ENCODE results near the gene ATOSB. TPM values are rescaled to one million over a fixed set of nuclear protein-coding genes. Genes with fewer than 3 reads are reported as not detected.
A peak's percentile ranks its signal among the peaks of the same experiment; 100 is the strongest.
"Not testable (repeated sequence)": the region's sequence is repeated elsewhere in the genome, so short reads cannot be mapped to it uniquely, and the experiment has no call there.

Gene ATOSB
- total RNA-seq, 1 experiment from 2014 or later: 10.2 TPM

GRCh38 chr9:35147941-35148563 lies 32.4 kb upstream of the ATOSB start:
- RAD21 ChIA-PET (ENCODE audit: low non-redundant PET in 1 of 2, low total read pairs in 2 of 2, uncharacterized antibody in 2 of 2, unreplicated experiment in 2 of 2): not testable (repeated sequence)

DNA sequence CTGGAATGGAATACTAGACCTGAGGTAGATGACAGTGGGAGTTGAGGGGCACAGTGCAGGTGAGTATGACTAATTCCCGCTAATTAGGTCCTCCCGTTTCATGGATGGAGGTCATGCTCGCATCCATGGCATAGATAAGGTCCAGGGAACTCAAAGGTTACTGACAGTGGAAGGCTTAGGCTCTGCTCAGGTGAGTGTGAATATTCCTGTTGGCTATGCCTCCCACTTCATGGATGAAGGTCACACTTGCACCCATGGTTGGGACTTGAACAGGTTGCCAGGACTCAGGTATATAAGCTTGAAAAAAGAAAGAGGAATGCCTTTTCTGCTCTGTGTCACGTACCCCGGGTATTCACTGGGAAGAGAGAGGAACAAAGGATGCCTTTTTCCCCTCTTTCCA lies 26.4 kb upstream of the ATOSB start:
- POLR2A ChIA-PET: no interaction called here
- RAD21 ChIA-PET (ENCODE audit: low non-redundant PET in 1 of 2, low total read pairs in 2 of 2, uncharacterized antibody in 2 of 2, unreplicated experiment in 2 of 2): no interaction called here
- DNase-seq (ENCODE audit: low read depth, low spot score) (no peak), ATAC-seq (no peak)
- CTCF ChIA-PET: no interaction called here
- Histone ChIP-seq H3K36me3 (ENCODE audit: control insufficient read depth in 1 of 2, insufficient read depth in 2 of 2, low read length in 2 of 2) (no peaks in the 10 kb centered on the region), H3K27ac (ENCODE audit: low read depth, low read length) (no peak overlapping the region), H3K27me3 (ENCODE audit: insufficient read depth, low read length) (no peaks in the 10 kb centered on the region), H3K9me3 (ENCODE audit: control insufficient read depth in 1 of 2, insufficient read depth in 1 of 2, low read depth in 1 of 2, low read length in 2 of 2) (peaks cover 17 to 20% of the 10 kb centered on the region in 2 experiments; a peak in 2 of 4 replicates), H3K4me2 (ENCODE audit: low read length) (no peak overlapping the region), H3K4me3 (replicated peaks in 1 of 2; ENCODE audit: low read depth in 1 of 2, low read length in 2 of 2) (no peak overlapping the region), H3K4me1 (ENCODE audit: control insufficient read depth in 1 of 2, insufficient read depth in 2 of 2, low read length in 2 of 2) (no peaks in the 10 kb centered on the region), H3K79me2 (ENCODE audit: insufficient read depth, low read length) (no peaks in the 10 kb centered on the region), H4K20me1 (ENCODE audit: insufficient read depth) (no peaks in the 10 kb centered on the region), H3K9me2 (ENCODE audit: insufficient read depth) (no peaks in the 10 kb centered on the region), H2AFZ (ENCODE audit: low read depth, low read length, poor library complexity, severe bottlenecking) (no peak overlapping the region), H3K9ac (ENCODE audit: low read length) (no peak overlapping the region)
- peak; percentile 77; the same call in 1 of the 2 replicates for TF ChIP-seq CBX3 (IDR thresholded peaks at IDR 0.05; ENCODE audit: low read depth)
- TF ChIP-seq EGR1 (IDR thresholded peaks at IDR 0.05; ENCODE audit: low read depth): no peak
- intact Hi-C loops (cut with micrococcal nuclease): no loop called here
- no TSS peak for BruUV-seq (replicated peaks)

More at GRCh38 chr9:35147941-35148563, 32.4 kb upstream of the ATOSB start:
- H3K4me2 ChIP-seq (ENCODE audit: low read length); H3K4me1 ChIP-seq (ENCODE audit: control insufficient read depth in 1 of 2, insufficient read depth in 2 of 2, low read length in 2 of 2); CTCF ChIA-PET; H4K20me1 ChIP-seq (ENCODE audit: insufficient read depth); DNase-seq (ENCODE audit: low read depth, low spot score); BruUV-seq (replicated peaks); H2AFZ ChIP-seq (ENCODE audit: low read depth, low read length, poor library complexity, severe bottlenecking); intact Hi-C loops (cut with micrococcal nuclease); H3K27me3 ChIP-seq (ENCODE audit: insufficient read depth, low read length); H3K27ac ChIP-seq (ENCODE audit: low read depth, low read length); H3K36me3 ChIP-seq (ENCODE audit: control insufficient read depth in 1 of 2, insufficient read depth in 2 of 2, low read length in 2 of 2); ATAC-seq; H3K79me2 ChIP-seq (ENCODE audit: insufficient read depth, low read length); H3K4me3 ChIP-seq (replicated peaks in 1 of 2; ENCODE audit: low read depth in 1 of 2, low read length in 2 of 2); H3K9me2 ChIP-seq (ENCODE audit: insufficient read depth); H3K9ac ChIP-seq (ENCODE audit: low read length); POLR2A ChIA-PET: not testable (repeated sequence)
- peaks cover 4 to 13% of the 10 kb centered on the region in 2 experiments; a peak in 2 of 4 replicates for H3K9me3 ChIP-seq (ENCODE audit: control insufficient read depth in 1 of 2, insufficient read depth in 1 of 2, low read depth in 1 of 2, low read length in 2 of 2)
- TF ChIP-seq ZNF274 (IDR thresholded peaks at IDR 0.05; ENCODE audit: low read depth, low read length): peak; percentile 82

Data from HCT116 (cell line).